ENCODE results near the gene DPH6.

The DPH6 gene

GRCh38 chr15:35481992-35482391, 64.0 kb downstream of the DPH6 start:
- Histone ChIP-seq H3K4me1 (ENCODE audit: control insufficient read depth, low read depth, low read length) (peaks cover 12% of the 10 kb centered on the region), H3K36me3 (ENCODE audit: control insufficient read depth, low read depth, low read length) (no peaks in the 10 kb centered on the region), H3K4me3 (ENCODE audit: low read length) (no peak overlapping the region), H3K27ac (ENCODE audit: low read length) (no peak overlapping the region), H3K27me3 (ENCODE audit: control insufficient read depth, insufficient read depth, low read length) (no peaks in the 10 kb centered on the region), H3K9me3 (ENCODE audit: control insufficient read depth, low read depth, low read length) (peaks cover 2% of the 10 kb centered on the region), H3K9ac (ENCODE audit: low read length) (no peak overlapping the region)

DNA sequence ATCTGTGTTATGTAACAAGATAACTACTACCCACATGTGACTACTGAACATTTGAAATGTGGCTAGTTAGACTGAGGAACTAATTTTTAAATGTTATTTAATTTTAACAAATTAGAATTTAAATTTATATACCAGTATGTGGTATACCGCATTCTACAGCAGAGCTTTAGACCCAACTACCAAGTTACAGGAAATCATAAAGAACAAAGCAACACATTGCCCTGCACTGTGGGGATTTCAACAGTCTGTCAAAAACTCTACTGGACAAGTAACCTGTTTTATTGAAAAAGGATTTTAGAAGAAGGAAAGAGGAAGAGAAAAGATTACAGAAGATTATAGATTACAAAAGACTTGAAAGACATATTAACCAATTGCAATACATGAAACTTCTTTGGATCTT, 64.9 kb downstream of the DPH6 start:
- H3K9me3 ChIP-seq (ENCODE audit: control insufficient read depth, low read depth, low read length) = no peaks in the 10 kb centered on the region
- H3K4me1 ChIP-seq (ENCODE audit: control insufficient read depth, low read depth, low read length) = peaks cover 12% of the 10 kb centered on the region
- H3K36me3 ChIP-seq (ENCODE audit: control insufficient read depth, low read depth, low read length) = no peaks in the 10 kb centered on the region
- H3K27ac ChIP-seq (ENCODE audit: low read length) = no peak overlapping the region
- no peak overlapping the region for H3K9ac ChIP-seq (ENCODE audit: low read length)
- no peaks in the 10 kb centered on the region for H3K27me3 ChIP-seq (ENCODE audit: control insufficient read depth, insufficient read depth, low read length)
- H3K4me3 ChIP-seq (ENCODE audit: low read length) = no peak overlapping the region

DNA sequence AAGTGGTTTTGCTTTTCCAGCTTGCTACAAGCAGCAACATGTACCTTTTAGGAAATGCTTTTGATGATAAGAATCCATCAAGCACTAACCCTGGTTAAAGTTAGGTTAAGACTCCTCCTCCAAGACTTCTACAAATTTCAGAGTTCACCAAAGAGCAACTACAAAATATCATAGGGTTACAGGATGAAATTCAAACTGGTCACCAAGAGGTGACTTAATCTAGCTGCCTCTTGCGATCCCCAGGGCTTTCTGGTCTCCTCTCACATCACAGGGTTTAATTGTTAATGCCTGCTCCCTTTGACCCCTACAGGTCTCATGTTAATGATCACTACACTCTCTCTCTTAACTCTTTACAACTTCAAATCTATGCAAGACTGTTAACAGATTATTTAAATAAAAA, 66.5 kb downstream of the DPH6 start:
- peaks cover 12% of the 10 kb centered on the region for H3K4me1 ChIP-seq (ENCODE audit: control insufficient read depth, low read depth, low read length)
- no peak overlapping the region for H3K4me3 ChIP-seq (ENCODE audit: low read length)
- no peaks in the 10 kb centered on the region for H3K9me3 ChIP-seq (ENCODE audit: control insufficient read depth, low read depth, low read length)
- no peaks in the 10 kb centered on the region for H3K27me3 ChIP-seq (ENCODE audit: control insufficient read depth, insufficient read depth, low read length)
- H3K36me3 ChIP-seq (ENCODE audit: control insufficient read depth, low read depth, low read length) = no peaks in the 10 kb centered on the region
- H3K27ac ChIP-seq (ENCODE audit: low read length) = no peak overlapping the region
- no peak overlapping the region for H3K9ac ChIP-seq (ENCODE audit: low read length)

- Histone ChIP-seq H3K9me3 (ENCODE audit: control insufficient read depth, low read depth, low read length) (no peaks in the 10 kb centered on the region), H3K36me3 (ENCODE audit: control insufficient read depth, low read depth, low read length) (no peaks in the 10 kb centered on the region), H3K27ac (ENCODE audit: low read length) (no peak overlapping the region), H3K4me3 (ENCODE audit: low read length) (no peak overlapping the region), H3K27me3 (ENCODE audit: control insufficient read depth, insufficient read depth, low read length) (no peaks in the 10 kb centered on the region), H3K9ac (ENCODE audit: low read length) (no peak overlapping the region), H3K4me1 (ENCODE audit: control insufficient read depth, low read depth, low read length) (peaks cover 12% of the 10 kb centered on the region)
Observed at GRCh38 chr15:35477312-35478262, 68.4 kb downstream of the DPH6 start.

- H3K9ac ChIP-seq (ENCODE audit: low read length) = no peak overlapping the region
- H3K36me3 ChIP-seq (ENCODE audit: control insufficient read depth, low read depth, low read length) = no peaks in the 10 kb centered on the region
- no peak overlapping the region for H3K27ac ChIP-seq (ENCODE audit: low read length)
- H3K4me1 ChIP-seq (ENCODE audit: control insufficient read depth, low read depth, low read length) = no peaks in the 10 kb centered on the region
- no peak overlapping the region for H3K4me3 ChIP-seq (ENCODE audit: low read length)
- H3K27me3 ChIP-seq (ENCODE audit: control insufficient read depth, insufficient read depth, low read length) = no peaks in the 10 kb centered on the region
- H3K9me3 ChIP-seq (ENCODE audit: control insufficient read depth, low read depth, low read length) = no peaks in the 10 kb centered on the region
Observed at GRCh38 chr15:35471024-35471423, 74.9 kb downstream of the DPH6 start.

DNA sequence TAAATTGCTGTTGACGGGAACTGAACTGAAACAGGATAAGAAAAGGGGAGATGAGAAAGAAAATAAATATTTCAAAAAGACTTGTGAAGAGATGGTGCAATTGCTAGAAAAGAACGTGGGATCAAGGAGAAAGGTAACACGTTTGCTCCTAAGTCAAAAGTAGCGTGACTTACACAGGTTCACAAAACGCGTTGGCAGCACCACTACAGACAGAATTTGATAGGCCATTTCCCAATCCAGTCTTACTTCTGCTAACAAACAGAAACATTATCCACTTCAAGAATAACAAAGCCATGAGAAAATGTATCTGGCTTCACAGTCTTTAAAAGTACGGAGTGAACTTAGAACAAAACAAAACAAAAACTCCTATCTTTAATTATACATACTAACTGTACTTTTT, 75.5 kb downstream of the DPH6 start:
- Histone ChIP-seq H3K4me1 (ENCODE audit: control insufficient read depth, low read depth, low read length) (no peaks in the 10 kb centered on the region), H3K9ac (ENCODE audit: low read length) (no peak overlapping the region), H3K27me3 (ENCODE audit: control insufficient read depth, insufficient read depth, low read length) (no peaks in the 10 kb centered on the region), H3K4me3 (ENCODE audit: low read length) (no peak overlapping the region), H3K27ac (ENCODE audit: low read length) (no peak overlapping the region), H3K36me3 (ENCODE audit: control insufficient read depth, low read depth, low read length) (no peaks in the 10 kb centered on the region), H3K9me3 (ENCODE audit: control insufficient read depth, low read depth, low read length) (no peaks in the 10 kb centered on the region)

GRCh38 chr15:35466476-35466875, 79.5 kb downstream of the DPH6 start:
- no peaks in the 10 kb centered on the region for H3K36me3 ChIP-seq (ENCODE audit: control insufficient read depth, low read depth, low read length)
- no peak overlapping the region for H3K9ac ChIP-seq (ENCODE audit: low read length)
- H3K27ac ChIP-seq (ENCODE audit: low read length) = no peak overlapping the region
- no peaks in the 10 kb centered on the region for H3K9me3 ChIP-seq (ENCODE audit: control insufficient read depth, low read depth, low read length)
- no peaks in the 10 kb centered on the region for H3K4me1 ChIP-seq (ENCODE audit: control insufficient read depth, low read depth, low read length)
- no peak overlapping the region for H3K4me3 ChIP-seq (ENCODE audit: low read length)
- H3K27me3 ChIP-seq (ENCODE audit: control insufficient read depth, insufficient read depth, low read length) = no peaks in the 10 kb centered on the region

- no peak overlapping the region for H3K4me3 ChIP-seq (ENCODE audit: low read length)
- H3K27ac ChIP-seq (ENCODE audit: low read length) = no peak overlapping the region
- no peaks in the 10 kb centered on the region for H3K4me1 ChIP-seq (ENCODE audit: control insufficient read depth, low read depth, low read length)
- no peaks in the 10 kb centered on the region for H3K27me3 ChIP-seq (ENCODE audit: control insufficient read depth, insufficient read depth, low read length)
- no peak overlapping the region for H3K9ac ChIP-seq (ENCODE audit: low read length)
- H3K36me3 ChIP-seq (ENCODE audit: control insufficient read depth, low read depth, low read length) = no peaks in the 10 kb centered on the region
- H3K9me3 ChIP-seq (ENCODE audit: control insufficient read depth, low read depth, low read length) = no peaks in the 10 kb centered on the region
Observed at GRCh38 chr15:35465783-35466182, 80.2 kb downstream of the DPH6 start.

DNA sequence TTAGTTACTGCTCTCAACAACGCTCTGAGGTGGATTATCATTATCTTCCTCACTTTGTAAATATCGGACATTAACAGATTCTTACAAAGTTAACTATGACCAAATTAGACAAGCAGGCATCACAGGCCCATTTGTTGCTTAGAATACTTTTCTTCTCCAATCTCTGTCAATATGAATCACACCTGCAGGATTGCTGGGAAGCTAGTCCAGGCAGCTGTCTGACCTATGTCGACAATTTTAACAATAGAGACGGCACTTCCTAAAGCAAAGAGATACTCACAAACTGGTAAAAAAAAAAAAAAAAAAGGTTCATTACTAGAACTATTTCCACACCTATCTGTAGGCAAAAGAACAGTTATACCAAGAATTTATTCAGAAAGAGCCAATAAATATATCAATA, 85.3 kb downstream of the DPH6 start:
- H3K36me3 ChIP-seq (ENCODE audit: control insufficient read depth, low read depth, low read length) = no peaks in the 10 kb centered on the region
- no peaks in the 10 kb centered on the region for H3K4me1 ChIP-seq (ENCODE audit: control insufficient read depth, low read depth, low read length)
- H3K27me3 ChIP-seq (ENCODE audit: control insufficient read depth, insufficient read depth, low read length) = no peaks in the 10 kb centered on the region
- H3K9ac ChIP-seq (ENCODE audit: low read length) = no peak overlapping the region
- H3K9me3 ChIP-seq (ENCODE audit: control insufficient read depth, low read depth, low read length) = no peaks in the 10 kb centered on the region
- no peak overlapping the region for H3K4me3 ChIP-seq (ENCODE audit: low read length)
- H3K27ac ChIP-seq (ENCODE audit: low read length) = no peak overlapping the region

- H3K27ac ChIP-seq (ENCODE audit: low read length) = no peak overlapping the region
- no peaks in the 10 kb centered on the region for H3K36me3 ChIP-seq (ENCODE audit: control insufficient read depth, low read depth, low read length)
- H3K27me3 ChIP-seq (ENCODE audit: control insufficient read depth, insufficient read depth, low read length) = no peaks in the 10 kb centered on the region
- H3K9me3 ChIP-seq (ENCODE audit: control insufficient read depth, low read depth, low read length) = no peaks in the 10 kb centered on the region
- H3K4me1 ChIP-seq (ENCODE audit: control insufficient read depth, low read depth, low read length) = no peaks in the 10 kb centered on the region
- no peak overlapping the region for H3K9ac ChIP-seq (ENCODE audit: low read length)
- no peak overlapping the region for H3K4me3 ChIP-seq (ENCODE audit: low read length)
Observed at GRCh38 chr15:35458176-35458856, 87.6 kb downstream of the DPH6 start.

DNA sequence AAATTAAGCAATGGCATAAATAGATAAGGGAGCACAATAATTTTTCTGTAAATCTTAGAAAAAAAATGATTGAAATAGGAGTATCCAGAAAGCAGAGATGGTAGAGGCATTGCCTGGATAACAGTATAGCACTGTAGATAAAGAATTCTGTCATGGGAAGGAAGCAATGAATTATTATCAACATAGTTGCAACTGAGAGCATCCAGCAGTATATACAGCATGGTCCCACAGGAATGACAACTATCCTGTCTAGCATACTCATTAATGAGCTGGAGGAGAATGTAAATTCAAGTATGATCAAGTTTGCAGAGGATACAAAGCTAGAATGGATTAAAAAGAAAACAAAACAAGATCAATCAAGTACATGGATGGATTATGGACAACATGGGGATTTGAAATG, 90.8 kb downstream of the DPH6 start:
- Histone ChIP-seq H3K27me3 (ENCODE audit: control insufficient read depth, insufficient read depth, low read length) (no peaks in the 10 kb centered on the region), H3K4me1 (ENCODE audit: control insufficient read depth, low read depth, low read length) (no peaks in the 10 kb centered on the region), H3K27ac (ENCODE audit: low read length) (no peak overlapping the region), H3K4me3 (ENCODE audit: low read length) (no peak overlapping the region), H3K9ac (ENCODE audit: low read length) (no peak overlapping the region), H3K36me3 (ENCODE audit: control insufficient read depth, low read depth, low read length) (no peaks in the 10 kb centered on the region), H3K9me3 (ENCODE audit: control insufficient read depth, low read depth, low read length) (no peaks in the 10 kb centered on the region)

DNA sequence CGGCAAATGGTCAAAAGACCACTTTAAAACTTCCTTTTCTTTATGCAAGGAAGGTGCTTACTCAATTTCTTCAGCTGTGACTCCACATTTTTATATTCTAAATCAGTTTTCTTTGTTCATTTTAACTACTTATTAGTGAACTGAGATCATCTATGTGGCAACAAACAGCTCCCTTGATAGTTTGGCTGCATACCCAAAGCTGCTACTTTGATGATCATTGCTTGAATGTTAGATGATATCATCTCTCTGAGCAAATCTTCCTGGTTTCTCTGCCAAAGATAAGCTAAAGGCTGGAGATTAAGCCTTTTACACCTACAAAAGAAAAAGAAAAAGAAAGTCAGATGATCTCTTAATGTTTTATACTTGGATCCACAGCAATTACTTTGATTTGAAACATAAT, 95.5 kb downstream of the DPH6 start:
- Histone ChIP-seq H3K36me3 (ENCODE audit: control insufficient read depth, low read depth, low read length) (peaks cover 6% of the 10 kb centered on the region), H3K4me1 (ENCODE audit: control insufficient read depth, low read depth, low read length) (no peaks in the 10 kb centered on the region), H3K9ac (ENCODE audit: low read length) (no peak overlapping the region), H3K9me3 (ENCODE audit: control insufficient read depth, low read depth, low read length) (no peaks in the 10 kb centered on the region), H3K4me3 (ENCODE audit: low read length) (no peak overlapping the region), H3K27me3 (ENCODE audit: control insufficient read depth, insufficient read depth, low read length) (no peaks in the 10 kb centered on the region), H3K27ac (ENCODE audit: low read length) (no peak overlapping the region)

Measured in iPS-18a (cell line).